Keratinocyte (primary cell): ENCODE data around the gene ENPP6. TPM values are rescaled to one million over a fixed set of nuclear protein-coding genes. Genes with fewer than 3 reads are reported as not detected.

Source experiments
- DNase-seq: peaks from one replicate; pipeline ENCODE4 v3.0.0-alpha.2; 2011; ENCODE audit warnings: low read depth, missing footprints, low spot score
- FAIRE-seq: peaks from 2 replicates; lab custom pipeline; 2011; peaks lifted over from hg19 to GRCh38; lab: Jason Lieb, UNC
- H2AFZ ChIP-seq: 2 replicates; pipeline ENCODE4 v1.6.0; 2012; ENCODE audit warnings: low read length, control low read depth, inconsistent platforms; ENCODE audit not compliant: control insufficient read depth
- H3K27ac ChIP-seq: 2 replicates; pipeline ENCODE4 v1.5.1; 2011; ENCODE audit warnings: low read length; ENCODE audit not compliant: control insufficient read depth, insufficient read depth
- H3K27me3 ChIP-seq: 3 replicates; pipeline ENCODE4 v1.6.0; 2011; ENCODE audit warnings: low read length; ENCODE audit not compliant: control insufficient read depth, insufficient read depth; ENCODE audit errors: extremely low read depth
- H3K36me3 ChIP-seq, 2 experiments: 2 replicates in 1 of 2; 3 replicates in 1 of 2; pipeline ENCODE4 v1.5.1; 2011; ENCODE audit warnings: low read length in 2 of 2, mild to moderate bottlenecking in 1 of 2; ENCODE audit not compliant: control insufficient read depth in 2 of 2, insufficient read depth in 2 of 2; ENCODE audit errors: extremely low read depth in 1 of 2
- H3K4me1 ChIP-seq: 3 replicates; pipeline ENCODE4 v1.5.1; 2011; ENCODE audit warnings: low read length; ENCODE audit not compliant: control insufficient read depth, insufficient read depth; ENCODE audit errors: extremely low read depth
- H3K4me2 ChIP-seq: 3 replicates; pipeline ENCODE4 v1.6.0; 2011; ENCODE audit warnings: low read depth, low read length; ENCODE audit not compliant: control insufficient read depth, insufficient read depth; ENCODE audit errors: extremely low read depth
- H3K4me3 ChIP-seq, 3 experiments: fragments of 200-600 bp in 1 of 3; sonication (generic) in 1 of 3; 2 replicates in 2 of 3; 3 replicates in 1 of 3; pipeline ENCODE4 v1.5.1; 2011 to 2016; ENCODE audit warnings: low read length in 3 of 3, mild to moderate bottlenecking in 3 of 3, control low read depth in 2 of 3, inconsistent platforms in 1 of 3, low read depth in 1 of 3, mixed read lengths in 1 of 3, mixed run types in 1 of 3, moderate library complexity in 1 of 3; ENCODE audit not compliant: control insufficient read depth in 2 of 3, insufficient read depth in 2 of 3; ENCODE audit errors: extremely low read depth in 1 of 3
- H3K79me2 ChIP-seq: 2 replicates; pipeline ENCODE4 v1.6.0; 2012; ENCODE audit warnings: low read length; ENCODE audit not compliant: control insufficient read depth, insufficient read depth
- H3K9ac ChIP-seq: 3 replicates; pipeline ENCODE4 v1.6.0; 2011; ENCODE audit warnings: low read length; ENCODE audit not compliant: control insufficient read depth, insufficient read depth; ENCODE audit errors: extremely low read depth
- H3K9me1 ChIP-seq: 3 replicates; pipeline ENCODE4 v1.6.0; 2011; ENCODE audit warnings: low read length; ENCODE audit not compliant: control insufficient read depth, insufficient read depth; ENCODE audit errors: extremely low read depth
- H3K9me3 ChIP-seq: 2 replicates; pipeline ENCODE4 v1.5.1; 2012; ENCODE audit warnings: low read depth, low read length; ENCODE audit not compliant: control insufficient read depth
- H4K20me1 ChIP-seq: 3 replicates; pipeline ENCODE4 v1.6.0; 2011; ENCODE audit warnings: low read length; ENCODE audit not compliant: control insufficient read depth, insufficient read depth; ENCODE audit errors: extremely low read depth
- EZH2 ChIP-seq: IDR thresholded peaks from one replicate; pipeline ENCODE4 v1.6.1; 2012; ENCODE audit warnings: inconsistent platforms, mild to moderate bottlenecking, low read length, moderate library complexity
- dilution Hi-C: fragments of 300-500 bp; cut with MboI; formaldehyde crosslinking; loops from one replicate; pipeline ENCODE4 v1.7.0; 2020; ENCODE audit warnings: low sequenced_read_pairs; ENCODE audit not compliant: extremely low pct_ligation_motif_present
- polyA plus RNA-seq, 5 experiments: library from polyadenylated mRNA; depleted of rRNA in 3 of 5; stranded (reverse) in 3 of 5; stranded (forward) in 1 of 5; unstranded in 1 of 5; fragments of >200 nt; gene quantifications; 1 replicate in 1 of 5; 2 replicates in 3 of 5; 3 replicates in 1 of 5; pipeline versions ENCODE4 v1.2.1 to v1.2.3, GENCODE V29; 2011 to 2012; ENCODE audit warnings: missing spikeins in 2 of 5, low read depth in 1 of 5, low replicate concordance in 1 of 5
- TF ChIP-seq, protein P1 (sequence below), 3 experiments: IDR thresholded peaks in 1 of 3; conservative IDR thresholded peaks in 1 of 3; optimal IDR thresholded peaks in 1 of 3; 2 replicates in 2 of 3; 3 replicates in 1 of 3; pipeline versions ENCODE3 to v1.5.1; 2011; ENCODE audit warnings: low read length in 3 of 3, mild to moderate bottlenecking in 3 of 3, moderate library complexity in 2 of 3, control low read depth in 1 of 3, inconsistent platforms in 1 of 3; ENCODE audit not compliant: insufficient read depth in 2 of 3; ENCODE audit errors: extremely low read depth in 1 of 3

Gene ENPP6
- polyA plus RNA-seq, 1 donor (not counting 4 experiments of a cell fraction or from before 2014, with no cell fraction given) = not detected

DNA sequence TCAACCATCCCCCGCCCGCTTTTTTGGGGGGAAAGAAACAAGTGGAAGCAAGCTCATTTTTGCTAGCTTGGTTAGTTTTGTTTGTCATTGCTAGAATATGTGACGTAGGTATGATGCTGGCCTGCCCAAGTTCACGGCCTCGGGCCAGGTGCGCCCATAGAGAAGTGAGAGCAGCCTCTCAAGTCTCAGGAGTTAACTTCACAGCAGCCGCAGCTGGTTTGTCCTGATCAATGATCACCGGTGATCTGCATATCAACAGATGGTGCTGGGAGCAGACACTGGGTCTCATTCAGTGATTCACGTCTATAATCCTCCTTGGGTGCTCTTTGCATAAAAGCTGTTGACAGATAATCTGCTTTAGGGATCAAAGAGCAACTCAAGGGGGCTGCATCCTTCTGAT, 50.1 kb downstream of the ENPP6 start:
- Histone ChIP-seq H3K9ac (no peak overlapping the region), H3K9me3 (no peaks in the 10 kb centered on the region), H3K36me3 (no peaks in the 10 kb centered on the region), H3K9me1 (no peaks in the 10 kb centered on the region), H4K20me1 (no peaks in the 10 kb centered on the region), H3K79me2 (no peaks in the 10 kb centered on the region), H3K4me1 (no peaks in the 10 kb centered on the region), H3K4me2 (no peak overlapping the region), H2AFZ (no peak overlapping the region), H3K4me3 (no peak overlapping the region), H3K27ac (no peak overlapping the region), H3K27me3 (peaks cover 7% of the 10 kb centered on the region)
- FAIRE-seq (no peak), DNase-seq (no peak)
- dilution Hi-C loops = no loop called here
- TF ChIP-seq EZH2 = no peak
- TF ChIP-seq, protein P1, sequence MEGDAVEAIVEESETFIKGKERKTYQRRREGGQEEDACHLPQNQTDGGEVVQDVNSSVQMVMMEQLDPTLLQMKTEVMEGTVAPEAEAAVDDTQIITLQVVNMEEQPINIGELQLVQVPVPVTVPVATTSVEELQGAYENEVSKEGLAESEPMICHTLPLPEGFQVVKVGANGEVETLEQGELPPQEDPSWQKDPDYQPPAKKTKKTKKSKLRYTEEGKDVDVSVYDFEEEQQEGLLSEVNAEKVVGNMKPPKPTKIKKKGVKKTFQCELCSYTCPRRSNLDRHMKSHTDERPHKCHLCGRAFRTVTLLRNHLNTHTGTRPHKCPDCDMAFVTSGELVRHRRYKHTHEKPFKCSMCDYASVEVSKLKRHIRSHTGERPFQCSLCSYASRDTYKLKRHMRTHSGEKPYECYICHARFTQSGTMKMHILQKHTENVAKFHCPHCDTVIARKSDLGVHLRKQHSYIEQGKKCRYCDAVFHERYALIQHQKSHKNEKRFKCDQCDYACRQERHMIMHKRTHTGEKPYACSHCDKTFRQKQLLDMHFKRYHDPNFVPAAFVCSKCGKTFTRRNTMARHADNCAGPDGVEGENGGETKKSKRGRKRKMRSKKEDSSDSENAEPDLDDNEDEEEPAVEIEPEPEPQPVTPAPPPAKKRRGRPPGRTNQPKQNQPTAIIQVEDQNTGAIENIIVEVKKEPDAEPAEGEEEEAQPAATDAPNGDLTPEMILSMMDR (optimal IDR thresholded peaks at IDR 0.05 in 1 of 3, IDR thresholded peaks at IDR 0.05 in 1 of 3, conservative IDR thresholded peaks at IDR 0.05 in 1 of 3; ENCODE audit: extremely low read depth in 1 of 3, insufficient read depth in 2 of 3, low read length in 3 of 3) = no peak

DNA sequence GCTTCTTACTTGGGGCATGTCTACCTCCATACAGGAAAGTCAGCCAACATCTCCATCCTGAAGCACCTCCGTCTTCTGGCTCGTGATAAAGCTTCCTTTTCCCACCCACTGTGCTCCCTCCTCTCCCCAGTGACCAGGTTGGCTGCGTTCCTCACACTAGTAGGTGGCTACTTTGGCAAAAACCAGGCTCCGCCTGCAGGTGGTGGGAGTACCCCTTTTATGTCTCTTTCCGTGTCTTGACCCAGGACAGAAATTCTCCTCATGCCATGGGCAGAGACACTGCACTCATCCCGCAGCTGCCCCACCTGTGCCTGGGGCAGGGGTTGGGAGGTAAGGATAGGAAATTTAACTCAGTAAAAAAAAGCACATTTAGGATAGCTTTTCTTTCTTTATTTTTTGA, 50.9 kb downstream of the ENPP6 start:
- dilution Hi-C loops = no loop called here
- no peak for FAIRE-seq
- TF ChIP-seq EZH2 = no peak
- TF ChIP-seq, protein P1 (optimal IDR thresholded peaks at IDR 0.05 in 1 of 3, IDR thresholded peaks at IDR 0.05 in 1 of 3, conservative IDR thresholded peaks at IDR 0.05 in 1 of 3; ENCODE audit: extremely low read depth in 1 of 3, insufficient read depth in 2 of 3, low read length in 3 of 3) = no peak

More for the DNA sequence above, 50.9 kb downstream of the ENPP6 start:
- Histone ChIP-seq H3K79me2 (no peaks in the 10 kb centered on the region), H4K20me1 (no peaks in the 10 kb centered on the region), H3K27ac (no peak overlapping the region), H3K27me3 (peaks cover 9% of the 10 kb centered on the region), H3K4me3 (no peak overlapping the region), H3K9me3 (no peaks in the 10 kb centered on the region), H3K4me1 (no peaks in the 10 kb centered on the region), H2AFZ (no peak overlapping the region), H3K9me1 (no peaks in the 10 kb centered on the region), H3K36me3 (no peaks in the 10 kb centered on the region), H3K4me2 (no peak overlapping the region), H3K9ac (no peak overlapping the region)
- no peak for DNase-seq
